Activated CD4-positive, alpha-beta memory T cell treated with anti-CD3 and anti-CD28 coated beads for 36 hours (primary cell): ENCODE data around the gene PNCK. TPM values are rescaled to one million over a fixed set of nuclear protein-coding genes. Genes with fewer than 3 reads are reported as not detected.

ENCODE experiments used
- CTCF ChIA-PET: fragments of 350-600 bp; sonication (Branson Sonifier 250); formaldehyde crosslinking; loops from one replicate; lab custom pipeline; 2021; ENCODE audit warnings: antibody characterized with exemption, inconsistent platforms; lab: Charles Lee
- POLR2A ChIA-PET: fragments of 350-600 bp; sonication (Branson Sonifier 250); formaldehyde crosslinking; loops from one replicate; lab custom pipeline; 2021; ENCODE audit warnings: antibody characterized with exemption; lab: Charles Lee
- DNase-seq: peaks from one replicate; pipeline ENCODE4 v3.0.0-alpha.2; 2020
- H3K27ac Mint-ChIP-seq: one replicate; pipeline ENCODE4 v1.8.0; 2021; ENCODE audit warnings: mixed read lengths
- H3K27me3 Mint-ChIP-seq: one replicate; pipeline ENCODE4 v1.8.0; 2021; ENCODE audit warnings: mixed read lengths
- H3K36me3 Mint-ChIP-seq: one replicate; pipeline ENCODE4 v1.8.0; 2021; ENCODE audit warnings: mixed read lengths
- H3K4me1 Mint-ChIP-seq: one replicate; pipeline ENCODE4 v1.8.0; 2021; ENCODE audit warnings: low read depth, mixed read lengths
- H3K4me3 Mint-ChIP-seq: one replicate; pipeline ENCODE4 v1.8.0; 2021; ENCODE audit warnings: mild to moderate bottlenecking, mixed read lengths
- H3K9me3 Mint-ChIP-seq: one replicate; pipeline ENCODE4 v1.8.0; 2021; ENCODE audit warnings: mixed read lengths
- intact Hi-C: fragments of 100-400 bp; cut with micrococcal nuclease; formaldehyde crosslinking; loops from one replicate; pipeline ENCODE4 v1.15.1; 2023
- total RNA-seq, 2 experiments: library from RNA; stranded (reverse); gene quantifications; one replicate each; pipeline ENCODE4 v1.2.3, GENCODE V29; 2021

The PNCK gene
- total RNA-seq, 2 experiments from 2014 or later = 0.36 TPM; not detected in 1

- Mint-ChIP-seq H3K36me3 (no peaks in the 10 kb centered on the region), H3K4me3 (no peak overlapping the region), H3K9me3 (no peaks in the 10 kb centered on the region), H3K27me3 (peaks cover 28% of the 10 kb centered on the region), H3K27ac (no peak overlapping the region), H3K4me1 (peaks cover 9% of the 10 kb centered on the region)
- intact Hi-C loops = no loop called here
- DNase-seq = no peak
- ChIA-PET CTCF (interaction anchor here (0.9 to 1.6 kb wide), 3 partner anchors 8 to 31 kb away, joined by 3 to 10 read pairs (median 4); no protein-coding TSS in a partner anchor), POLR2A (no interaction called here)
Observed at GRCh38 chrX:153640736-153641575, 32.7 kb downstream of the PNCK start.

- Mint-ChIP-seq H3K4me3 (no peak overlapping the region), H3K27me3 (peaks cover 23% of the 10 kb centered on the region), H3K4me1 (peaks cover 9% of the 10 kb centered on the region), H3K9me3 (no peaks in the 10 kb centered on the region), H3K36me3 (no peaks in the 10 kb centered on the region), H3K27ac (no peak overlapping the region)
- intact Hi-C loops = no loop called here
- ChIA-PET CTCF (interaction anchor here (0.9 to 1.6 kb wide), 3 partner anchors 8 to 30 kb away, joined by 3 to 10 read pairs (median 4); no protein-coding TSS in a partner anchor), POLR2A (no interaction called here)
- DNase-seq = no peak
Observed at GRCh38 chrX:153640045-153640686, 33.4 kb downstream of the PNCK start.

- ChIA-PET POLR2A (no interaction called here), CTCF (interaction anchor here (0.9 to 1.3 kb wide), 2 partner anchors 8 to 9 kb away, joined by 3 to 4 read pairs; no protein-coding TSS in a partner anchor)
- Mint-ChIP-seq H3K4me1 (peaks cover 9% of the 10 kb centered on the region), H3K9me3 (no peaks in the 10 kb centered on the region), H3K27me3 (peaks cover 17% of the 10 kb centered on the region), H3K27ac (no peak overlapping the region), H3K4me3 (no peak overlapping the region), H3K36me3 (no peaks in the 10 kb centered on the region)
- intact Hi-C loops = no loop called here
- DNase-seq = no peak
Observed at GRCh38 chrX:153639177-153640044, 34.2 kb downstream of the PNCK start.

- CTCF ChIA-PET = interaction anchor here (1.5 kb wide), 1 partner anchor 99 kb away, joined by 4 read pairs; no protein-coding TSS in a partner anchor
- peaks cover 9% of the 10 kb centered on the region for H3K4me1 Mint-ChIP-seq
- intact Hi-C loops = no loop called here
- H3K27me3 Mint-ChIP-seq = peaks cover 16% of the 10 kb centered on the region
- POLR2A ChIA-PET = no interaction called here
- H3K9me3 Mint-ChIP-seq = no peaks in the 10 kb centered on the region
- no peak overlapping the region for H3K4me3 Mint-ChIP-seq
- no peaks in the 10 kb centered on the region for H3K36me3 Mint-ChIP-seq
- DNase-seq = no peak
- no peak overlapping the region for H3K27ac Mint-ChIP-seq
Observed at GRCh38 chrX:153638436-153639176, 35.0 kb downstream of the PNCK start.

GRCh38 chrX:153638041-153638371, 35.6 kb downstream of the PNCK start:
- peaks cover 14% of the 10 kb centered on the region for H3K27me3 Mint-ChIP-seq
- H3K27ac Mint-ChIP-seq = no peak overlapping the region
- POLR2A ChIA-PET = no interaction called here
- no peak for DNase-seq
- H3K9me3 Mint-ChIP-seq = no peaks in the 10 kb centered on the region
- H3K4me3 Mint-ChIP-seq = no peak overlapping the region
- no peaks in the 10 kb centered on the region for H3K36me3 Mint-ChIP-seq
- peaks cover 8% of the 10 kb centered on the region for H3K4me1 Mint-ChIP-seq
- CTCF ChIA-PET = interaction anchor here (1.5 kb wide), 1 partner anchor 99 kb away, joined by 4 read pairs; no protein-coding TSS in a partner anchor
- intact Hi-C loops = no loop called here

GRCh38 chrX:153637121-153638040, 36.2 kb downstream of the PNCK start:
- H3K27me3 Mint-ChIP-seq = peaks cover 9% of the 10 kb centered on the region
- H3K9me3 Mint-ChIP-seq = no peaks in the 10 kb centered on the region
- DNase-seq = no peak
- H3K4me3 Mint-ChIP-seq = no peak overlapping the region
- POLR2A ChIA-PET = no interaction called here
- H3K36me3 Mint-ChIP-seq = no peaks in the 10 kb centered on the region
- CTCF ChIA-PET = interaction anchor here (1.5 to 1.6 kb wide), 2 partner anchors 9 to 98 kb away, joined by 4 to 10 read pairs; partner anchors contain the start of gene DUSP9
- H3K4me1 Mint-ChIP-seq = peaks cover 4% of the 10 kb centered on the region
- H3K27ac Mint-ChIP-seq = no peak overlapping the region
- intact Hi-C loops = no loop called here

- Mint-ChIP-seq H3K4me1 (peaks cover 3% of the 10 kb centered on the region), H3K36me3 (no peaks in the 10 kb centered on the region), H3K27ac (no peak overlapping the region), H3K4me3 (no peak overlapping the region), H3K9me3 (no peaks in the 10 kb centered on the region), H3K27me3 (peaks cover 9% of the 10 kb centered on the region)
- ChIA-PET CTCF (interaction anchor here (1.0 to 1.9 kb wide), 5 partner anchors 9 to 33 kb away, joined by 3 to 11 read pairs (median 5); partner anchors contain the start of gene DUSP9), POLR2A (no interaction called here)
- no peak for DNase-seq
- intact Hi-C loops = no loop called here
Observed at GRCh38 chrX:153636716-153637115, 36.9 kb downstream of the PNCK start.

GRCh38 chrX:153635788-153636668, 37.6 kb downstream of the PNCK start:
- peak; percentile 35 for DNase-seq
- H3K9me3 Mint-ChIP-seq = peaks cover 4% of the 10 kb centered on the region
- H3K27ac Mint-ChIP-seq = no peak overlapping the region
- no peaks in the 10 kb centered on the region for H3K36me3 Mint-ChIP-seq
- H3K4me3 Mint-ChIP-seq = no peak overlapping the region
- intact Hi-C loops = no loop called here
- ChIA-PET POLR2A (no interaction called here), CTCF (interaction anchor here (0.6 to 1.9 kb wide), 6 partner anchors 10 to 33 kb away, joined by 3 to 11 read pairs (median 4); partner anchors contain the start of gene DUSP9)
- peaks cover 2% of the 10 kb centered on the region for H3K27me3 Mint-ChIP-seq
- H3K4me1 Mint-ChIP-seq = no peaks in the 10 kb centered on the region

- no peak for DNase-seq
- CTCF ChIA-PET = interaction anchor here (1.6 to 1.9 kb wide), 2 partner anchors 11 to 26 kb away, joined by 10 to 11 read pairs; partner anchors contain the start of gene DUSP9
Observed at GRCh38 chrX:153635388-153635787, 38.2 kb downstream of the PNCK start.

GRCh38 chrX:153634832-153635231, 38.8 kb downstream of the PNCK start:
- H3K4me3 Mint-ChIP-seq = no peak overlapping the region
- H3K4me1 Mint-ChIP-seq = no peaks in the 10 kb centered on the region
- H3K9me3 Mint-ChIP-seq = peaks cover 6% of the 10 kb centered on the region
- intact Hi-C loops = no loop called here
- ChIA-PET CTCF (interaction anchor here (1.9 kb wide), 1 partner anchor 25 kb away, joined by 11 read pairs; no protein-coding TSS in a partner anchor), POLR2A (no interaction called here)
- no peak for DNase-seq
- no peak overlapping the region for H3K27ac Mint-ChIP-seq
- H3K27me3 Mint-ChIP-seq = no peaks in the 10 kb centered on the region
- no peaks in the 10 kb centered on the region for H3K36me3 Mint-ChIP-seq

More at GRCh38 chrX:153635388-153635787, 38.2 kb downstream of the PNCK start:
- Mint-ChIP-seq H3K27ac (no peak overlapping the region), H3K4me1 (no peaks in the 10 kb centered on the region), H3K4me3 (no peak overlapping the region), H3K27me3 (no peaks in the 10 kb centered on the region), H3K9me3 (peaks cover 6% of the 10 kb centered on the region), H3K36me3 (no peaks in the 10 kb centered on the region)
- intact Hi-C loops = no loop called here
- POLR2A ChIA-PET = no interaction called here
